GM21528 (cell line): ENCODE measurements around the gene CRB3.
A peak's percentile ranks its signal among the peaks of the same experiment; 100 is the strongest.
"Not testable (repeated sequence)": the region's sequence is repeated elsewhere in the genome, so short reads cannot be mapped to it uniquely, and the experiment has no call there.

Experiments
- ATAC-seq: cut with Tn5 transposase; IDR thresholded peaks from one replicate; pipeline ENCODE4 v1.9.1; 2021; ENCODE audit warnings: mild to moderate bottlenecking, moderate library complexity; ENCODE audit not compliant: unreplicated experiment, low FRiP score

CRB3 gene

GRCh38 chr19:6464070-6464873 lies at the start of gene CRB3:
CRB3 (plus strand) TSS chr19:6464271; CDS start chr19:6464702, 431 bp downstream.
- no peak for ATAC-seq

- ATAC-seq: no peak
Measured at GRCh38 chr19:6414793-6415590, 49.1 kb upstream of the CRB3 start.

GRCh38 chr19:6415591-6416190 lies 48.4 kb upstream of the CRB3 start:
- no peak for ATAC-seq

- ATAC-seq: no peak
Measured at GRCh38 chr19:6416658-6417405, 47.2 kb upstream of the CRB3 start.

- ATAC-seq: no peak
Measured at GRCh38 chr19:6417713-6418561, 46.1 kb upstream of the CRB3 start.

- no peak for ATAC-seq
Measured at GRCh38 chr19:6418562-6418932, 45.5 kb upstream of the CRB3 start.

GRCh38 chr19:6421075-6422014 lies 42.7 kb upstream of the CRB3 start:
- no peak for ATAC-seq

GRCh38 chr19:6423499-6424194 lies 40.4 kb upstream of the CRB3 start:
- ATAC-seq: no peak

GRCh38 chr19:6424195-6424938 lies 39.7 kb upstream of the CRB3 start, which contains the start of gene KHSRP:
KHSRP (minus strand) TSS chr19:6424811; CDS start chr19:6424701, 110 bp downstream.
- no peak for ATAC-seq

- ATAC-seq: peak; percentile 88
Measured at GRCh38 chr19:6424939-6425731, 38.9 kb upstream of the CRB3 start.

GRCh38 chr19:6425732-6426620 lies 38.1 kb upstream of the CRB3 start:
- no peak for ATAC-seq

- ATAC-seq: no peak
Measured at GRCh38 chr19:6427131-6427530, 36.9 kb upstream of the CRB3 start.

- ATAC-seq: not testable (repeated sequence)
Measured at GRCh38 chr19:6428692-6429418, 35.2 kb upstream of the CRB3 start.

- ATAC-seq: no peak
Measured at GRCh38 chr19:6429419-6430221, 34.5 kb upstream of the CRB3 start.
